Mesenchymal stem cell (in vitro differentiated cells and primary cell): ENCODE results near the gene TMEM37.
"Not testable (repeated sequence)": the region's sequence is repeated elsewhere in the genome, so short reads cannot be mapped to it uniquely, and the experiment has no call there.

ENCODE experiments used
- DNase-seq: peaks from one replicate; pipeline ENCODE4 v3.0.0-alpha.2; 2013
- H2AFZ ChIP-seq: one replicate; pipeline ENCODE4 v1.6.1; 2013; ENCODE audit warnings: low read depth, mild to moderate bottlenecking, control low read depth, inconsistent platforms, low read length, moderate library complexity
- H2AK5ac ChIP-seq: 2 replicates; pipeline ENCODE4 v1.6.1; 2013; ENCODE audit warnings: low read length, moderate library complexity, mild to moderate bottlenecking, inconsistent platforms; ENCODE audit not compliant: severe bottlenecking
- H2BK120ac ChIP-seq: one replicate; pipeline ENCODE4 v1.6.1; 2013; ENCODE audit warnings: low read depth, mild to moderate bottlenecking, inconsistent platforms, low read length, moderate library complexity
- H2BK12ac ChIP-seq, 2 experiments: one replicate each; pipeline ENCODE4 v1.6.1; 2013; ENCODE audit warnings: inconsistent platforms in 2 of 2, low read length in 2 of 2, mild to moderate bottlenecking in 2 of 2, moderate library complexity in 2 of 2, control low read depth in 1 of 2
- H2BK15ac ChIP-seq: one replicate; pipeline ENCODE4 v1.6.1; 2013; ENCODE audit warnings: mild to moderate bottlenecking, low read depth, inconsistent platforms; ENCODE audit not compliant: poor library complexity, severe bottlenecking
- H2BK5ac ChIP-seq: 2 replicates; pipeline ENCODE4 v1.6.1; 2013; ENCODE audit warnings: low read depth, mild to moderate bottlenecking, low read length, control low read depth, inconsistent platforms; ENCODE audit not compliant: poor library complexity, severe bottlenecking
- H3K14ac ChIP-seq, 2 experiments: one replicate each; pipeline ENCODE4 v1.6.1; 2013; ENCODE audit warnings: inconsistent platforms in 2 of 2, low read length in 2 of 2, control low read depth in 1 of 2, mild to moderate bottlenecking in 1 of 2, moderate library complexity in 1 of 2
- H3K18ac ChIP-seq, 2 experiments: one replicate each; pipeline ENCODE4 v1.6.1; 2013; ENCODE audit warnings: inconsistent platforms in 2 of 2, low read length in 2 of 2, control low read depth in 1 of 2, low read depth in 1 of 2, mild to moderate bottlenecking in 1 of 2
- H3K23ac ChIP-seq, 2 experiments: one replicate each; pipeline ENCODE4 v1.6.1; 2013; ENCODE audit warnings: inconsistent platforms in 2 of 2, low read length in 2 of 2, mild to moderate bottlenecking in 2 of 2, moderate library complexity in 2 of 2, control low read depth in 1 of 2
- H3K27ac ChIP-seq: 2 replicates; pipeline ENCODE4 v1.5.1; 2013; ENCODE audit warnings: mild to moderate bottlenecking, moderate library complexity, low read length, control low read depth, inconsistent platforms; ENCODE audit not compliant: poor library complexity, severe bottlenecking
- H3K27me3 ChIP-seq, 2 experiments: 2 replicates each; pipeline versions ENCODE4 v1.6.1 to v1.7.0; 2013; ENCODE audit warnings: low read length in 2 of 2, mild to moderate bottlenecking in 2 of 2, moderate library complexity in 2 of 2, control low read depth in 1 of 2, inconsistent platforms in 1 of 2; ENCODE audit not compliant: control insufficient read depth in 1 of 2, insufficient read depth in 1 of 2
- H3K36me3 ChIP-seq, 2 experiments: 2 replicates each; pipeline versions ENCODE4 v1.6.1 to v1.7.0; 2013; ENCODE audit warnings: low read length in 2 of 2, control low read depth in 1 of 2, inconsistent platforms in 1 of 2, low read depth in 1 of 2, mild to moderate bottlenecking in 1 of 2; ENCODE audit not compliant: insufficient read depth in 2 of 2, control insufficient read depth in 1 of 2
- H3K4ac ChIP-seq, 2 experiments: one replicate each; pipeline ENCODE4 v1.6.1; 2013; ENCODE audit warnings: inconsistent platforms in 2 of 2, low read length in 2 of 2, mild to moderate bottlenecking in 2 of 2, moderate library complexity in 2 of 2, control low read depth in 1 of 2, low read depth in 1 of 2
- H3K4me1 ChIP-seq: 2 replicates; pipeline ENCODE4 v1.6.1; 2013; ENCODE audit warnings: low read depth, low read length, control low read depth; ENCODE audit not compliant: control insufficient read depth, insufficient read depth
- H3K4me2 ChIP-seq: 2 replicates; pipeline ENCODE4 v1.6.1; 2013; ENCODE audit warnings: low read length, mild to moderate bottlenecking, inconsistent platforms; ENCODE audit not compliant: poor library complexity, severe bottlenecking
- H3K4me3 ChIP-seq, 2 experiments: 2 replicates each; pipeline versions ENCODE4 v1.5.1 to v1.7.0; 2013; ENCODE audit warnings: low read length in 2 of 2, mild to moderate bottlenecking in 2 of 2, control low read depth in 1 of 2, low read depth in 1 of 2; ENCODE audit not compliant: insufficient read depth in 1 of 2
- H3K79me1 ChIP-seq: replicated peaks from 2 replicates; pipeline ENCODE4 v1.6.1; 2013; ENCODE audit warnings: mild to moderate bottlenecking, control low read depth, low read length, inconsistent platforms; ENCODE audit not compliant: poor library complexity, severe bottlenecking
- H3K9ac ChIP-seq: 2 replicates; pipeline ENCODE4 v1.7.0; 2013; ENCODE audit warnings: mild to moderate bottlenecking, low read length, moderate library complexity
- H3K9me3 ChIP-seq: 2 replicates; pipeline ENCODE4 v1.7.0; 2013; ENCODE audit warnings: mild to moderate bottlenecking, low read length; ENCODE audit not compliant: control insufficient read depth
- H4K8ac ChIP-seq: one replicate; pipeline ENCODE4 v1.6.1; 2013; ENCODE audit warnings: inconsistent platforms, mild to moderate bottlenecking, low read length, moderate library complexity
- H4K91ac ChIP-seq: one replicate; pipeline ENCODE4 v1.6.1; 2013; ENCODE audit warnings: mild to moderate bottlenecking, low read length, inconsistent platforms
- WGBS: methylation state at CpG from one replicate; pipeline ENCODE4 v1.1.7; 2013; ENCODE audit warnings: mixed read lengths; 5-methylcytosine and 5-hydroxymethylcytosine counted together

TMEM37 gene

GRCh38 chr2:119402106-119402505, 29.5 kb upstream of the TMEM37 start:
- H3K18ac ChIP-seq: no peak overlapping the region
- H2BK5ac ChIP-seq: no peak overlapping the region
- no peak overlapping the region for H4K8ac ChIP-seq
- no peak overlapping the region for H2AFZ ChIP-seq
- H3K9ac ChIP-seq: no peak overlapping the region
- H3K4me2 ChIP-seq: no peak overlapping the region
- no peak overlapping the region for H3K14ac ChIP-seq
- no peak overlapping the region for H2AK5ac ChIP-seq
- peaks cover 31% of the 10 kb centered on the region in 2 experiments for H3K27me3 ChIP-seq
- H3K23ac ChIP-seq: no peak overlapping the region
- no peak for DNase-seq
- H3K4ac ChIP-seq: no peak overlapping the region
- H3K4me1 ChIP-seq: peaks cover 2% of the 10 kb centered on the region
- no peaks in the 10 kb centered on the region for H3K79me1 ChIP-seq
- H3K27ac ChIP-seq: no peak overlapping the region
- 97% methylated on average over 5 of the region's 5 CpGs for WGBS
- H2BK15ac ChIP-seq: no peak overlapping the region
- H3K36me3 ChIP-seq: no peaks in the 10 kb centered on the region
- H3K4me3 ChIP-seq: no peak overlapping the region
- H4K91ac ChIP-seq: no peak overlapping the region
- H2BK12ac ChIP-seq: no peak overlapping the region
- H3K9me3 ChIP-seq: no peaks in the 10 kb centered on the region
- H2BK120ac ChIP-seq: no peak overlapping the region

DNA sequence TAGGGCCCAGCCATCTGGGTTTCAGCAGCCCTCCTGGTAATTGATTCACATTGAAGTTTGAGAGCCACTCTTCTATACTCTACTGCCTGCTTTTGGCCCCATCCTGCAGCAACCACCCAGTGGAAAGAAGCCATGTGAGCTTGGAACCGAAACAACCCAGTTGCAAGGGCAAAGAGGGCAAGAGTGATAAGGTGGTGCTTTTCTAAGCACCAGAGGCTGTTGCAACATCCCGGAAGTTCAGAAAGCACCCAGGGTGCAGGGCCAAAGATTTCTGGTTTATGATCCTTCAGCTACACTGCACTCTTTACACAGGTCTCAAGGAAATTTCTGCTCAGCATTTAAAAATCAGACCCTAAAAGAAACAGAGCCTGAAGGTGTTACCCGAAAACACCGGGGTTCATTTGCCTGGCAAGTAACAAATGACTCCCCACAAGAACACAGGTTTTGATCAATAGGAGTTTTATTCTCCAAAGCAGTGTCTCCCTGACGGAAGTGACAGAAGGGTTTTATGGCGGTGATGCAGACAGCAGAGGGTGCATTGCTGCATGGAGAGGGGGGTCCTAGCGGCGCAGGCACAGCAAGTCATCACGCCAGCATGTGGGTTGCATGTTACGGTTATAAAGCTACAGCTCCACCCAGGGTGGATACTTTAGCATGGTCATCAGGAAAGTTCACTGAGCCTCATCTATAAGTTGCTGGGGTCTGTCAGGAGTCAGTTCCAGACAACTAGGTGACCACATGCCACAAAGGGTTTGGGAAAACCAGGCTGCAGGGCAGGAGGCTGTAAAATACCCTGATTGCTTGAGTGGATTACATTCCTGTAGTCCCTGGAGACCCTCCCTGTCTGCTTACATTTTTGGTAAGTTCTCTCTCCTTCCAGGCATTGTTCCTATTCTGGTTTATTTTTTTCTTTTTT, 28.8 kb upstream of the TMEM37 start:
- H2BK5ac ChIP-seq: no peak overlapping the region
- no peaks in the 10 kb centered on the region for H3K9me3 ChIP-seq
- H3K14ac ChIP-seq: no peak overlapping the region
- no peak overlapping the region for H3K4ac ChIP-seq
- H4K91ac ChIP-seq: no peak overlapping the region
- no peak overlapping the region for H3K23ac ChIP-seq
- H3K36me3 ChIP-seq: no peaks in the 10 kb centered on the region
- 78% methylated on average over 10 of the region's 10 CpGs for WGBS
- peaks cover 31% of the 10 kb centered on the region in 2 experiments for H3K27me3 ChIP-seq
- H2BK12ac ChIP-seq: no peak overlapping the region
- no peak for DNase-seq
- H3K4me2 ChIP-seq: no peak overlapping the region
- H4K8ac ChIP-seq: no peak overlapping the region
- peaks cover 4% of the 10 kb centered on the region for H3K4me1 ChIP-seq
- no peak overlapping the region for H3K18ac ChIP-seq
- no peak overlapping the region for H2AK5ac ChIP-seq
- H3K4me3 ChIP-seq: no peak overlapping the region
- no peak overlapping the region for H2BK120ac ChIP-seq
- no peak overlapping the region for H3K9ac ChIP-seq
- no peak overlapping the region for H2AFZ ChIP-seq
- H3K79me1 ChIP-seq: no peaks in the 10 kb centered on the region
- H2BK15ac ChIP-seq: no peak overlapping the region
- H3K27ac ChIP-seq: no peak overlapping the region

DNA sequence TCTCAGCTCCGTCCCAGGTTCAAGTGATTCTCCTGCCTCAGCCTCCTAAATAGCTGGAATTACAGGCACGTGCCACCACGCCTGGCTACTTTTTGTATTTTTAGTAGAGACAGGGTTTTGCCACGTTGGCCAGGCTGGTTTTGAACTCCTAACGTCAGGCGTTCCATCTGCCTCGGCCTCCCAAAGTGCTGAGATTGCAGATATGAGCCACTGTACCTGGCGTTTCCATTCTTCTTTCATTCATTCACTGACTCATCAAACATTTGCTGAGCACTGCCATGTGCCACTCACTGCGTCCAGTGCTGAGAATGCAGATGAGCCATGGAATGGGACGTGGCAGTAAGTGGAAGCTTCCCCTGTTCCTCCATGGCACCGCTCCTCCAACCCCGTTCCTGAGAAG, 28.0 kb upstream of the TMEM37 start:
- H3K27ac ChIP-seq, H4K8ac ChIP-seq, H3K9me3 ChIP-seq, H2BK5ac ChIP-seq, H2AFZ ChIP-seq, H3K14ac ChIP-seq, H2AK5ac ChIP-seq, H3K23ac ChIP-seq, DNase-seq, H2BK120ac ChIP-seq, H2BK15ac ChIP-seq, H3K79me1 ChIP-seq, H3K4ac ChIP-seq, H3K18ac ChIP-seq, H2BK12ac ChIP-seq, H3K36me3 ChIP-seq, H4K91ac ChIP-seq, H3K9ac ChIP-seq, H3K4me1 ChIP-seq, H3K4me2 ChIP-seq, H3K4me3 ChIP-seq: not testable (repeated sequence)
- WGBS: 80% methylated on average over 12 of the region's 12 CpGs
- peaks cover 28 to 31% of the 10 kb centered on the region in 2 experiments for H3K27me3 ChIP-seq

DNA sequence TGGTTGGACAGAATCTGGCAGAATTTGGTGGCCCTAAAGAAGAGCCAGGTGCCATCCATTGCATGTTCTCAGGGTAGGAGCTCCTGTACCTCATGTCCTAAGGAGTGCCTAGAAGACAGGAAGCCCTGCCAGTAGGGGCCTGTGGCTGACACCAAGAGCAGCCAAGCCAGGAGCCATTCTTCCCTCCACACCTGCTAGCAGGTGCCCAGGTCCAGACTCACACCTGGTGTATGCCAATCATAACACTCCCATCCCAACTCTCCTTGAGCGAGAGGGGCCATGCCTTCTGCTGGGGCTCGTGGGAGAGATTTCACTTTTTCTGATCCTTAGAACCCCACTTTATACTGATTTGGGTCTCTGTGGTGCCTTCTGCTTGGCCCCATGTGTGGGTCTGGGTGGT, 26.5 kb upstream of the TMEM37 start:
- Histone ChIP-seq H3K79me1 (no peaks in the 10 kb centered on the region), H3K4me1 (peaks cover 5% of the 10 kb centered on the region), H3K18ac (no peak overlapping the region), H3K27me3 (peaks cover 20 to 23% of the 10 kb centered on the region in 2 experiments), H2AFZ (no peak overlapping the region), H3K14ac (no peak overlapping the region), H2BK12ac (no peak overlapping the region), H3K9me3 (no peaks in the 10 kb centered on the region), H2BK120ac (no peak overlapping the region), H2AK5ac (no peak overlapping the region), H4K8ac (no peak overlapping the region), H3K36me3 (no peaks in the 10 kb centered on the region), H2BK15ac (no peak overlapping the region), H3K23ac (no peak overlapping the region), H3K4me3 (no peak overlapping the region), H3K4me2 (no peak overlapping the region), H4K91ac (no peak overlapping the region), H3K4ac (no peak overlapping the region), H3K9ac (no peak overlapping the region), H3K27ac (no peak overlapping the region), H2BK5ac (peak overlapping the region; percentile 54)
- WGBS: no CpG with 5 or more reads among the region's 2 CpGs
- DNase-seq: no peak
